Endothelial cell of umbilical vein (primary cell): ENCODE measurements around the gene NOD1. TPM values are rescaled to one million over a fixed set of nuclear protein-coding genes. Genes with fewer than 3 reads are reported as not detected.

Source experiments
- BruUV-seq: library from RNA; stranded (reverse); fragments of 400-500 nt; replicated peaks from 2 replicates; lab custom pipeline; 2021; lab: Mats Ljungman, UMichigan
- CTCF ChIA-PET: fragments of 300-600, 350-600 bp; sonication (Branson Sonifier 250); formaldehyde crosslinking; loops from one replicate; lab custom pipeline; 2021; ENCODE audit warnings: antibody characterized with exemption, inconsistent platforms; lab: Charles Lee
- POLR2A ChIA-PET: fragments of 300-600, 350-600 bp; sonication (Branson Sonifier 250); formaldehyde crosslinking; loops from one replicate; lab custom pipeline; 2021; ENCODE audit warnings: antibody characterized with exemption, inconsistent platforms; lab: Charles Lee
- DNase-seq: peaks from one replicate; pipeline ENCODE4 v3.0.0-alpha.2; 2011; ENCODE audit warnings: low read depth, low spot score
- FAIRE-seq: peaks from 2 replicates; lab custom pipeline; 2011; peaks lifted over from hg19 to GRCh38; lab: Jason Lieb, UNC
- H2AFZ ChIP-seq: 2 replicates; pipeline ENCODE4 v1.6.0; 2012; ENCODE audit warnings: low read depth, low read length, control low read depth, inconsistent platforms
- H3K27ac ChIP-seq: 2 replicates; pipeline ENCODE4 v1.5.1; 2011; ENCODE audit warnings: low read depth, mild to moderate bottlenecking, control low read depth, low read length, moderate library complexity; ENCODE audit not compliant: insufficient read depth
- H3K27me3 ChIP-seq, 2 experiments: 2 replicates each; pipeline versions ENCODE4 v1.6.0 to v1.6.1; 2011; ENCODE audit warnings: low read length in 2 of 2, mixed read lengths in 1 of 2; ENCODE audit not compliant: control insufficient read depth in 2 of 2, insufficient read depth in 2 of 2
- H3K36me3 ChIP-seq, 2 experiments: 2 replicates in 1 of 2; 3 replicates in 1 of 2; pipeline ENCODE4 v1.5.1; 2011; ENCODE audit warnings: low read length in 2 of 2, mild to moderate bottlenecking in 1 of 2, moderate library complexity in 1 of 2; ENCODE audit not compliant: control insufficient read depth in 2 of 2, insufficient read depth in 2 of 2; ENCODE audit errors: extremely low read depth in 1 of 2
- H3K4me1 ChIP-seq: 3 replicates; pipeline ENCODE4 v1.5.1; 2011; ENCODE audit warnings: mild to moderate bottlenecking, low read length; ENCODE audit not compliant: control insufficient read depth, insufficient read depth; ENCODE audit errors: extremely low read depth
- H3K4me2 ChIP-seq: 2 replicates; pipeline ENCODE4 v1.6.1; 2011; ENCODE audit warnings: low read length, control low read depth, mixed read lengths; ENCODE audit not compliant: insufficient read depth
- H3K4me3 ChIP-seq, 3 experiments: fragments of 200-600 bp in 1 of 3; sonication (generic), shearing (Covaris generic) in 1 of 3; replicated peaks in 1 of 3; 2 replicates each; pipeline ENCODE4 v1.5.1; 2011 to 2016; ENCODE audit warnings: control low read depth in 3 of 3, low read length in 3 of 3, mild to moderate bottlenecking in 2 of 3, inconsistent platforms in 1 of 3, low read depth in 1 of 3, moderate library complexity in 1 of 3; ENCODE audit not compliant: insufficient read depth in 1 of 3
- H3K79me2 ChIP-seq: 2 replicates; pipeline ENCODE4 v1.6.0; 2012; ENCODE audit warnings: low read length, inconsistent platforms; ENCODE audit not compliant: control insufficient read depth, insufficient read depth
- H3K9ac ChIP-seq: replicated peaks from 2 replicates; pipeline ENCODE3; 2011; ENCODE audit warnings: low read length, control low read depth; ENCODE audit not compliant: insufficient read depth; ENCODE audit errors: extremely low read depth
- H3K9me1 ChIP-seq: replicated peaks from 3 replicates; pipeline ENCODE4 v1.6.0; 2011; ENCODE audit warnings: mild to moderate bottlenecking, low read length; ENCODE audit not compliant: control insufficient read depth, insufficient read depth; ENCODE audit errors: extremely low read depth
- H3K9me3 ChIP-seq: replicated peaks from 2 replicates; pipeline ENCODE4 v1.5.1; 2012; ENCODE audit warnings: low read length, inconsistent platforms; ENCODE audit not compliant: control insufficient read depth, insufficient read depth
- H4K20me1 ChIP-seq: replicated peaks from 2 replicates; pipeline ENCODE3; 2011; ENCODE audit warnings: mild to moderate bottlenecking, low read length; ENCODE audit not compliant: control insufficient read depth, insufficient read depth; ENCODE audit errors: extremely low read depth
- EZH2 ChIP-seq: IDR thresholded peaks from 2 replicates; pipeline ENCODE4 v1.6.1; 2012; ENCODE audit warnings: borderline replicate concordance, low read depth, mild to moderate bottlenecking, moderate library complexity, low read length, inconsistent platforms; ENCODE audit not compliant: severe bottlenecking
- FOS ChIP-seq: IDR thresholded peaks from 2 replicates; pipeline ENCODE4 v1.6.1; 2011; ENCODE audit warnings: mild to moderate bottlenecking, low read length, moderate library complexity, borderline replicate concordance; ENCODE audit not compliant: insufficient read depth
- GATA2 ChIP-seq: IDR thresholded peaks from 2 replicates; pipeline ENCODE4 v1.7.0; 2011; ENCODE audit warnings: low read depth, mild to moderate bottlenecking, moderate library complexity, mixed read lengths, low read length; ENCODE audit not compliant: insufficient read length, insufficient read depth
- JUN ChIP-seq: IDR thresholded peaks from 2 replicates; pipeline ENCODE4 v1.6.1; 2011; ENCODE audit warnings: borderline replicate concordance, low read depth; ENCODE audit not compliant: insufficient read length, insufficient read depth
- MAX ChIP-seq: IDR thresholded peaks from 2 replicates; pipeline ENCODE4 v1.6.1; 2011; ENCODE audit not compliant: insufficient read depth, insufficient read length
- MYC ChIP-seq: IDR thresholded peaks from one replicate; pipeline ENCODE4 v1.6.1; 2011; ENCODE audit warnings: mild to moderate bottlenecking, low read depth, low read length
- POLR2A ChIP-seq: IDR thresholded peaks from 2 replicates; pipeline ENCODE4 v1.6.1; 2012; ENCODE audit warnings: low read depth, mild to moderate bottlenecking, control low read depth, low read length
- POLR2AphosphoS5 ChIP-seq: IDR thresholded peaks from 2 replicates; pipeline ENCODE4 v1.6.1; 2012; ENCODE audit warnings: low read depth, mild to moderate bottlenecking, control low read depth, low read length, moderate library complexity; ENCODE audit not compliant: insufficient read depth
- dilution Hi-C: fragments of 300-500 bp; cut with MboI; formaldehyde crosslinking; loops from one replicate; pipeline ENCODE4 v1.15.0; 2019; ENCODE audit warnings: low sequenced_read_pairs; ENCODE audit not compliant: extremely low pct_ligation_motif_present
- intact Hi-C: fragments of 100-400 bp; cut with micrococcal nuclease; formaldehyde crosslinking; loops from one replicate; pipeline ENCODE4 v1.10.0; 2022
- polyA plus RNA-seq, 4 experiments: library from polyadenylated mRNA; depleted of rRNA in 3 of 4; stranded (reverse) in 3 of 4; unstranded in 1 of 4; fragments of >200 nt; gene quantifications; 2 replicates each; pipeline versions ENCODE4 v1.2.1 to v1.2.3, GENCODE V29; 2011 to 2012; ENCODE audit warnings: missing spikeins in 1 of 4
- total RNA-seq: library from RNA; stranded (reverse); gene quantifications from 2 replicates; pipeline ENCODE4 v1.2.3, GENCODE V29; 2021
- TF ChIP-seq, protein P1 (sequence below), 2 donors: IDR thresholded peaks; 1 replicate in 1 of 2; 2 replicates in 1 of 2; pipeline ENCODE4 v1.5.1; 2011; ENCODE audit warnings: low read length in 2 of 2, mild to moderate bottlenecking in 2 of 2, moderate library complexity in 2 of 2, control low read depth in 1 of 2, inconsistent platforms in 1 of 2, low read depth in 1 of 2; ENCODE audit not compliant: insufficient read depth in 1 of 2; ENCODE audit errors: extremely low read depth in 1 of 2

The NOD1 gene
- total and polyA plus RNA-seq, 2 donors (not counting 3 experiments of a cell fraction or from before 2014, with no cell fraction given), result 22.1 to 39.2 TPM

- Histone ChIP-seq H3K79me2 (no peaks in the 10 kb centered on the region), H4K20me1 (no peaks in the 10 kb centered on the region), H3K4me2 (no peak overlapping the region), H3K4me1 (no peaks in the 10 kb centered on the region), H2AFZ (no peak overlapping the region), H3K9ac (no peak overlapping the region), H3K4me3 (no peak overlapping the region), H3K27ac (no peak overlapping the region), H3K9me1 (no peaks in the 10 kb centered on the region), H3K36me3 (peaks cover 28 to 48% of the 10 kb centered on the region in 2 experiments), H3K27me3 (no peaks in the 10 kb centered on the region), H3K9me3 (no peaks in the 10 kb centered on the region)
- no peak for FAIRE-seq
- BruUV-seq, result no TSS peak
- TF ChIP-seq JUN (no peak), FOS (no peak), MAX (no peak), GATA2 (no peak)
- ChIA-PET CTCF (interaction anchor here (0.9 kb wide), 1 partner anchor 155 kb away, joined by 4 read pairs; no protein-coding TSS in a partner anchor), POLR2A (no interaction called here)
- DNase-seq, result no peak
- dilution Hi-C loops (no loop called here), intact Hi-C loops (no loop called here)
Measured at GRCh38 chr7:30430276-30430675, 48.3 kb downstream of the NOD1 start.

DNA sequence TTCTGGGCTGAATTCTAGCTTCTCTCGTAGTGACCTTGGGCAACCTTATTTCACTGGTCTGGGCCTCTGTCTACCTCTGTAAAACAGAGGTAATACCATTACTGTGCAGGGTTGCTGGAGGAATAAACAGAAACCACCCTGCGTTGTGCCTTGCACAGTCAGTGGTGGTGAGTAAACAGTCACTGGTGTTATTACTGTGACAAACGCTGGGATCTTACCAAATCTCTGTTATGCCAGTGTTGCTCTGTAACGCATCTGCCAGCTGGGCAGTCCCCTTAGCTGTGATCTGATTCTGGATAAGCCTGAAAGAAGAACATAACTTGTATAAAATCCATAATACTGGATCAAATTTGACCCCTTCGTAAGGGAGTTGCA is 49.4 kb downstream of the NOD1 start:
- dilution Hi-C loops, result no loop called here
- H3K79me2 ChIP-seq, result no peaks in the 10 kb centered on the region
- no peak overlapping the region for H3K4me2 ChIP-seq
- H4K20me1 ChIP-seq, result no peaks in the 10 kb centered on the region
- H3K27ac ChIP-seq, result no peak overlapping the region
- no peaks in the 10 kb centered on the region for H3K4me1 ChIP-seq
- no peak for FAIRE-seq
- H3K27me3 ChIP-seq, result no peaks in the 10 kb centered on the region
- no peak overlapping the region for H3K9ac ChIP-seq
- ChIA-PET POLR2A (no interaction called here), CTCF (interaction anchor here (0.9 kb wide), 1 partner anchor 135 kb away, joined by 3 read pairs; no protein-coding TSS in a partner anchor)
- H3K9me3 ChIP-seq, result no peaks in the 10 kb centered on the region
- no peak for DNase-seq
- BruUV-seq, result no TSS peak
- no peak overlapping the region for H2AFZ ChIP-seq
- intact Hi-C loops, result no loop called here
- TF ChIP-seq POLR2A (no peak), POLR2AphosphoS5 (no peak), JUN (no peak), MYC (no peak), GATA2 (no peak), EZH2 (no peak), FOS (no peak), MAX (no peak)
- TF ChIP-seq, protein P1, sequence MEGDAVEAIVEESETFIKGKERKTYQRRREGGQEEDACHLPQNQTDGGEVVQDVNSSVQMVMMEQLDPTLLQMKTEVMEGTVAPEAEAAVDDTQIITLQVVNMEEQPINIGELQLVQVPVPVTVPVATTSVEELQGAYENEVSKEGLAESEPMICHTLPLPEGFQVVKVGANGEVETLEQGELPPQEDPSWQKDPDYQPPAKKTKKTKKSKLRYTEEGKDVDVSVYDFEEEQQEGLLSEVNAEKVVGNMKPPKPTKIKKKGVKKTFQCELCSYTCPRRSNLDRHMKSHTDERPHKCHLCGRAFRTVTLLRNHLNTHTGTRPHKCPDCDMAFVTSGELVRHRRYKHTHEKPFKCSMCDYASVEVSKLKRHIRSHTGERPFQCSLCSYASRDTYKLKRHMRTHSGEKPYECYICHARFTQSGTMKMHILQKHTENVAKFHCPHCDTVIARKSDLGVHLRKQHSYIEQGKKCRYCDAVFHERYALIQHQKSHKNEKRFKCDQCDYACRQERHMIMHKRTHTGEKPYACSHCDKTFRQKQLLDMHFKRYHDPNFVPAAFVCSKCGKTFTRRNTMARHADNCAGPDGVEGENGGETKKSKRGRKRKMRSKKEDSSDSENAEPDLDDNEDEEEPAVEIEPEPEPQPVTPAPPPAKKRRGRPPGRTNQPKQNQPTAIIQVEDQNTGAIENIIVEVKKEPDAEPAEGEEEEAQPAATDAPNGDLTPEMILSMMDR (IDR thresholded peaks at IDR 0.05; ENCODE audit: extremely low read depth in 1 of 2, insufficient read depth in 1 of 2, low read depth in 1 of 2, low read length in 2 of 2), result no peak
- H3K36me3 ChIP-seq, result peaks cover 31 to 48% of the 10 kb centered on the region in 2 experiments
- H3K9me1 ChIP-seq, result no peaks in the 10 kb centered on the region
- no peak overlapping the region for H3K4me3 ChIP-seq
